Fibroblast of mammary gland (primary cell): ENCODE results near the gene PLEKHN1.

ENCODE experiments used
- DNase-seq: peaks from one replicate; pipeline ENCODE4 v3.0.0-alpha.2; 2010; ENCODE audit warnings: low read depth
- H3K4me3 ChIP-seq: 2 replicates; pipeline ENCODE4 v1.5.1; 2011; ENCODE audit warnings: low read depth, mild to moderate bottlenecking, low read length, moderate library complexity; ENCODE audit not compliant: control insufficient read depth
- CTCF ChIP-seq: conservative IDR thresholded peaks from 2 replicates; pipeline ENCODE4 v1.5.1; 2011; ENCODE audit warnings: low read depth, low read length, inconsistent platforms; ENCODE audit not compliant: control insufficient read depth, insufficient read depth

The PLEKHN1 gene

GRCh38 chr1:967466-968343 lies 1.4 kb downstream of the PLEKHN1 start:
- no peak for DNase-seq
- no peak overlapping the region for H3K4me3 ChIP-seq
- no peak for TF ChIP-seq CTCF

GRCh38 chr1:969260-969855 lies 3.1 kb downstream of the PLEKHN1 start:
- no peak overlapping the region for H3K4me3 ChIP-seq
- DNase-seq, result no peak
- TF ChIP-seq CTCF, result no peak

DNA sequence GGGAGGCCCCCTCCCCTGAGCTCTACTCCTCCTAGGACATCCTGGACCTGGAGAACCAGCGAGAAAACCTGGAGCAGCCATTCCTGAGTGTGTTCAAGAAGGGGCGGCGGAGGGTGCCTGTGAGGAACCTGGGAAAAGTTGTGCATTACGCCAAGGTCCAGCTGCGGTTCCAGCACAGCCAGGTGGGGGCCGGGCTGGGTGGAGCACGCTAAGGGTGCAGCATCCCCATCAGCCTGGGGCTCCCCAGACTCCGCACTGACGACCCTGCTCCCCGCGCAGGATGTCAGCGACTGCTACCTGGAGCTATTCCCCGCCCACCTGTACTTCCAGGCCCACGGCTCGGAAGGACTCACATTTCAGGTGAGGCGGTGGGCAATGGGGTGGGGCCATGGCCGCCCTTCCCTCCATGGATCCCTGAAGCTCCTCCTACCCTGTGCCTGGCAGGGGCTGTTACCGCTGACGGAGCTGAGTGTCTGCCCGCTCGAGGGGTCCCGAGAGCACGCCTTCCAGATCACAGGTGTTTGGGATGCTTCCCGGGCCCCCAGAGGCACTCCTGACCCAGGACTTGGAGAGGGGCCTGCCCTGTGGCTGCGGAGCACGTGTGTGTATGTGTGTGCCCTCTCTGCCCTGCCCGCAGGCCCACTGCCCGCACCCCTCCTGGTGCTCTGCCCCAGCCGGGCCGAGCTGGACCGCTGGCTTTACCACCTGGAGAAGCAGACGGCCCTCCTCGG lies 4.1 kb downstream of the PLEKHN1 start:
- no peak overlapping the region for H3K4me3 ChIP-seq
- DNase-seq, result no peak
- no peak for TF ChIP-seq CTCF

GRCh38 chr1:970973-971730 lies 4.9 kb downstream of the PLEKHN1 start:
- TF ChIP-seq CTCF, result no peak
- no peak overlapping the region for H3K4me3 ChIP-seq
- no peak for DNase-seq

GRCh38 chr1:971751-972506 lies 5.6 kb downstream of the PLEKHN1 start:
- no peak for DNase-seq
- no peak for TF ChIP-seq CTCF
- no peak overlapping the region for H3K4me3 ChIP-seq
